Activated CD4-positive, CD25-positive, alpha-beta regulatory T cell treated with anti-CD3 and anti-CD28 coated beads, Interleukin-2, amount 50 U/mL, for 24 hours (primary cell): ENCODE results near the gene WFDC12.

Source experiments
- ATAC-seq, 2 donors: fragments of 150-1000 bp; cut with Tn5 transposase; one replicate each; pipeline ENCODE4 v1.10.0; 2021; ENCODE audit warnings: mild to moderate bottlenecking in 1 of 2, moderate library complexity in 1 of 2

WFDC12 gene

DNA sequence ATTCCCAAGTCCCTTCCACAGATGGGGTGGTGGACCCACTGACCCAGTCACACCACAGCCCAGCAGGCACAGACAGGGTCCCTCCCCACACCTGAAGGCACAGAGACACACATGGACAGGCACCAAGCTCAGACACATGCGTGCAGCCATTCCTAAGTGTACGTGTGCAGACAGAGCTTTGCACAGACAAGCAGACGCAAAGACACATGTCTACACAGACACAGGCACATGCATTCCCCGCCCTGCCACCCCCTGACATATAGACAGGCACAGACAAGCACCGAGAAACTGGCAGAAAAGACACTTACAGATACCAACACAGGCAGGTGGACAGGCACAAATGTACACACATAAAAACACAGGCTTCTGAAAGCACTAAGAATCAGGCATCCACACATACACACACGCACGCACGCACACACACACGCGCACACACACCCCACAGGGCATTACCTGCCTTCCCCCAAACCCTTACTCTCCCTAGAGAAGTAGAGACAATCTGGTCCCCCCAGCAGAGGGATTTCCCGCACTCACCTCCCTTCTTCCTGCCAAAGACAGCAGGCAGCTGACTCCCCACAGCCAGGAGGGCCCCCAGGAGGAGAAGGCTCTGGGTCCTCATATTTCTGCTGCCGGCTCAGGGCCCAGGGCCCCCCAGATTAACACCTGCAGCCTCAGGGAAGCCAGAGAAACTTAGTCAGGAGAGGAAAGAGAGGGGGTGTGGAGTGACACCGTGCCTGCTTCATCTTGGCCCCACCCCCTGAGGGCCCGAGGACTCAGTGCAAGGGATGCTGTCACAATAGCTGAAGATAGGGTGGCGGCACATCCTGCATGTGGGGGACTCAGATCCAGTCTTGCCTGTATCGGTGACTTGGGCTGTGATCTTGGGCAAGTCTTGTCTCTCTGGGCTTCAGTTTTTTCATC is 9.5 kb downstream of the WFDC12 start, which contains the start of gene WFDC5:
Gene WFDC5, minus strand, starts transcription at position 710 of the 921 bp plus-strand sequence. Its CDS starts 91 bp downstream, at position 619.
- ATAC-seq = peak; percentile 39 to 46

DNA sequence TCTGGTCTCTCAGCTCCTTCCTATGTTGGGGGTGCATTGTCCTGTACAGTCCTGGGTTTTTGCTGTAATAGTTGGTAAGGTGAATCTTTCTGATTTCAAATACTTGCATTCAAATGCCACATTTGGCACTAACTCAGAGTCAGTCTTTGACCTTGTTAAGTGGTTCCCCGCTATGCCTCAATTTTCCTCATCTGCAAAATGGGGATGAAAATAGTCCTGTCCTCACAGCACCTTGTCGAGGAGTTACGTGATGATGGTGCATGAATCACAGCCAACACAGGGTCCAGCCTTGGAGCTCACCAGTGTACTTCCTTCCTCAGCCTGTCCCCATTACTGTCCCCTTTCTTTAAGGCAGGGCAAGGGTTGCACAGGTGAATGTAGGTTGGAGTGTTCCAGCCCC is 10.4 kb downstream of the WFDC12 start:
- no peak for ATAC-seq

DNA sequence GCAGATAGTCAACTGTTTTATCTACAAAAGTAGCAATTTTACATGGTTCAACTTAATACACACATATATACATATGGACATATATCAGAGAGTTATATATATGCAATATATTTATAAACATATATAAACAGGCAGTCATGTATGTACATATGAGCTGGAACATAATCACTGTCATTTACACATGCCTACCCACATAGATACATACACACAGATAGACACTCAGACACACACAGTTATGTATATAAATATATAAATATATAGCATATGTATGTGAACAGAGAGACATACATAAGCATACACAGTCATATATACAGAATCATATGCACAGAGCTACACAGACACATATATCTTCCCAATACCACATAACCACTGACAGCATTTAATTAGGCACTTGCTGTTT is 11.5 kb downstream of the WFDC12 start:
- ATAC-seq = no peak

DNA sequence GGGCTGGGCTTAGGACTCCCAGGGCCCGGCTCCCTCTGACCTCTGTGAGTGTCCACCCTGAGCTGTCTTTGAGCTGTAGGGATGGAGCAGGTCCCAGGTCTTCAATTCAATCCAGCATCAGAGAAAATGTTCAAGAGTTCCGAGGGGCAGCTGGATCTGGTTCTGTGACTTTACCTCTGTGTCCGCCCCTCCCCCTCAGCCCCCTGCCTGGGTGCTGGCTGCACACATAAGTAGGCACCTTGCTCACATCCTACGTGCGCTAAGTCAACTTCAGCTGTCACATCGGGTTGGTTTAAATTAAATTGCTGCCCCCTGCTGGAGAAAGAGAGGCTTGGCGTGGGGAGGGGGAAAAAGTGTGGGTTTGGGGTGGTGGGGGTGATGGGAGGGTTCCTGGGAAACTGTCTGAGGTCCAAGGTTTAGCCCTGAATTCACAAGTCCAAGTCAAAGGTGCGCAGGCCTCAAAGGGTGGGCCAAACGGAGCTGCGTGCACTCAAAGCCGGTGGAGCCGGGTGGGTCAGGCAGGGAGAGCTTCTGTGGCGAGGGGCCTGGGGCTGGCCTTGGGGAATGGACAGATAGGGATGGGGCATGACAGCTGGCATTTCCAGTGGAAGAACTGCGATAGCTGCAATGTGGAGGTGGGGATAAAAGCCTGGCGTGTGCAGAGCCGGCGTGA is 12.3 kb downstream of the WFDC12 start:
- ATAC-seq = no peak

DNA sequence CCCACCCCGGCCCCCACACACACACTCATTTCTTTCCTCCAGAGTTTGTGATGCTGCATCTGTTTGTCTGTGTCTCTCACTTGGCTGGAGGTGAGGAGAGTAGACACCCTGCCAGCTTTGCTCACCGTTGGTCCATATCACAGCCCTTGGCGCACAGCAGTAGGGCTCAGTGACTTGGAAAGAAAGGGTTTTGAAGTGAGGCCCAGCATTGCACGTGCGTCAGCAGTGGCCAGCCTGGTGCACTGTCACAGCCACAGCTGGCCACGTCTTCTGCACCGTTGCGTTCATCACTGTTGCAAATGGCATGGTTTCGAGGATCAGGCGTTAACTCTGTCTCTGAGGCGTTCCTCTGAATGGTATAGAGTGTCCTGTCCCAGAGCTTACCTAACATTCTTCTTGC is 13.0 kb downstream of the WFDC12 start:
- ATAC-seq = no peak

DNA sequence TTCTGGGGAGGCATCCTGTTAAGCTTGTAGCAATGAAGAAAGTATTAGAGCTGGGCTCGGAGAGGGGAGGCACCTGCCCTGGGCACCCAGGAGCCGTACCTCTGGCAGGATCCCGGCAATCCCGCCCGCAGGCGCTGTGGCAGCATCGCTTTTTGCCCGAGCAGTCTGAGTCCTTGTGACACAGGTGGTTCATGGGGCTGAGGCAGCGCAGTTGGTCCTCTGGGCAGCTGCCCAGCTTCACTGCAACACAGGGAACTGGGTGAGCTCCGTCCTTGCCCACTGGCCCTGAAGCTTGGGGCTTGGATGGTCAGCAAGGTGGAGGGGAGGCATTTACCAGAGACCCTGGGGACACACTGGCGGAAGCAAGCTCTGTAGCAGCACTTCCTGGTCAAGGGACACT is 14.0 kb downstream of the WFDC12 start:
- ATAC-seq = no peak

DNA sequence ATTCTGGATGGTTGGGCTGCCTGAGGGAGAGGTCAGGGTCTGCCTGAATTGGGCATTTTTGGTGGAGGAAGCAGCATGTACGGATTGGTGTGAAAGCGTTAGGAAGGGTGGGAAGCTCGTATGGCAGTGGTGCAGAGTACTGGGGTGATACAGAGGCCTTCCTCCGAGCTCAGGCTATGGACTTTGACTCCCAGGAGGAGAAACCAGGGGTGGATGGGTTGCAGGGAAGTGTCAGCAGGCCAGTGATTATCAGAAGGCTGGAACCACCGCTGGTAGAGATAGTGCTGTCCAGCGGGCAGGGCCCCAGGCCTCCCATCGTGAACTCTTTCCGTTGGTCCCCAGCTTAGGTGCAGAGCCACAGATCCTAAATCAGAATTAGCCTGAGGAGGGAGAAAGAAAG is 14.6 kb downstream of the WFDC12 start:
- no peak for ATAC-seq

DNA sequence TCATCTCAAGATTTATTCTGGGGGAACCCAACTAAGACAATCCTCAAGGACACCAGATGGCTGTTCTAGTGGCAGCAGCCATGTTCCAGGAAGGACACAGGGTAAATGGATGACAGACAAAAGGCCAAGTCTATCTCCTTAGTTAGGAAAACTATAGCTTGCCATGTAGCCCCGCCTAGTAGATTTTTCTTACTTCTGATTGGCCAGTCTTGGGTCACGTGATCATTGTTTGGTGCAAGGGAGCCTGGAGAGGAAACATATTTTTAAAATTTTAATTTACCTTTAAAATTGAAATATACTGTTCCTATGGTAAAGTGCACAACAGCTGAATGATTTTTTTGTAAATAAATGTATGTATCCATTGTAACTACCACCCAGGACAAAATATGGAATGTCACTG is 18.9 kb downstream of the WFDC12 start:
- no peak for ATAC-seq

DNA sequence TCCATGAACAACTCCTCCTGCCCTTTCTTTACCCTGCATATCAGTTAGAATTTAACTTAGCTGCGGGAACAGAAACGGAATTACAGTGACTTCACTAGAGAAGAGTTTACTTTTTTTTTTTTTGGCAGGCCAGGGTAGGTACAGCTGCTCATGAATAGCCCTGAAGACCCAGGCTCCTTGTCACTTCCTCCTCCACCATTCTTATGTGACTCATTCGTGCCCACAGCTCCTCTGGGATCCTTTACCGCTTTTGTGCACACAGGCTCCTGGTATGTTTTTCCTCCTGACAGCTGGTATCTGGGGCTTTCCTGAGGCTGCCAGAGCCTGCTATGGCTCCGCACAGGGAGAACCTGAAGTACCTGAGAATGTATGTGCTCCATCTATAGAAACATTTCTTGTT is 19.5 kb downstream of the WFDC12 start:
- ATAC-seq = no peak

DNA sequence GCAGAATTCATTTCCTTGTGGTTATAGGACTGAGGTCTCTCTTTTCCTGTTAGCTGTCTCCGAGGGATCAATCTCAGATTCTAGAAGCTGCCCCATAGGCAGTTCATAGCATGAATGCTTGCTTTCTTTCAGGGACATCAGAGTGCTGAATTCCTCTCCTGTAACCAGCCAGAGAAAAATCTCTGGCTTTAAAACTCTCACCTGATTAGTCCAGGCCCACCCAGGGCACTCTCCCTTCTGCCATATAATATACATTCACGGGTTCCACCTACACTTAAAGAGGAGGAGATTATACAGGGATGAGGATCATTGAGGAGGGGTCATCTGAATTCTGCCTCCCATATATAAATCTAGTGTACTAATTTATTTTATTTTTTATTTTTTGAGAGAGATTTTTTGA is 21.2 kb downstream of the WFDC12 start:
- no peak for ATAC-seq

DNA sequence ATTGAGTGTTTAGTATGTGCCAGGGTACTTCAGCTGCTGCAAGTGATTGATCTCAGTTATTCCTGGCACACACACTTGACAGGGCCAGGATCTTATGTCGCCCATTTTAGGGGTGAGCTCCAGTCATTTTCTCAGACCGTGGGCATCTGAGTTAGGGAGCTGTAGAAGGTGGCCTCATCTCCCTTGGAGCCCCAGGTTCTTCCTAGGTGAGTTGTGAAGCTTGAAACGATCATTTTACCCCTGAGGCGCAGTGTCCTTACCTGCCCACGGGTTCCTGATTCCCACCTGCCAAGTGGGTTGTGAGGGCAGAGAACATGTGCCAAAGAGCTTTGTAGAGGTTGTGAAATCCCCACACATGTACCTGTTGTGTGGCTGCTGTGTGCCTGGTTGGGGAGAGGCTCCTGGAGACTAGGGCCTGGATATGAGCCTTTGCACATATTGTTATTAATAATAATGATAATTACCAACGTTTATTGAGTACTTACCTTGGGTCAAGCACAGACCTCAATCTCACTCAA is 22.9 kb downstream of the WFDC12 start:
- ATAC-seq = no peak

DNA sequence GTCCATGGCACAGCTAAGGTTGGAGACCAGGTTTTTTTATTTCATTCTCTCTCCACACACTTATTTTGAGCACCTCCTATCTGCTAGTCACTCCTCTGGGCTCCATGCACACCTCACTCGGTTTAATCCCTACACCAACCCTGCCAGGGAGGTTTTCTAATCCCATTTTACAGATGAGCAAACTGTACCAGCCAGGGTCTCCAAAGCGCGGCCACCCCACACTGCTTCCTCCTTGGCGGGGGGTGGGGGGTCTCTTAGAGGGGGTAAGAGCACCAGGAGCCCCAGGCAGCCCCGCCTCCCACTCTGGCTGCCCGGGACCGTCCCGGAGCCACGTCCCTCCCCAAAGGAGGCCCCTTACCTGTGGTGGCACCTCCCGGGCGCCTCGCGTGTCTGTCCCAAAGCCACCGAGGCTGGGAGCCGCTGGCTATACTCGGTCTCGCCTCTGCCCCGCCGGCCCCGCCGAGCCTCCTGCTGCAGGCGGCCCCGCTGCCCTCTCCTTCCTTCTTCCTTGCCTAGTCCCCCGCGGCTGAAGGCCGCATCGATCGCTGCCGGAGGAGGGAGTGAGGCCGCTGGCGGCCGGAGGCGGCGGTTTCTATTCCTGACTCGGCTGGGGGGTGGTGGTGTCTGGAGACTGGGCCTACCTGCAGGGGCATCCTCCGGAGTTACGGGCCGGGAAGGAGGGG is 23.6 kb downstream of the WFDC12 start, which contains the start of gene KCNS1:
Gene KCNS1, minus strand, starts transcription at position 565 of the 683 bp plus-strand sequence. CDS start 1,891 bp downstream, outside the sequence.
- ATAC-seq = no peak

DNA sequence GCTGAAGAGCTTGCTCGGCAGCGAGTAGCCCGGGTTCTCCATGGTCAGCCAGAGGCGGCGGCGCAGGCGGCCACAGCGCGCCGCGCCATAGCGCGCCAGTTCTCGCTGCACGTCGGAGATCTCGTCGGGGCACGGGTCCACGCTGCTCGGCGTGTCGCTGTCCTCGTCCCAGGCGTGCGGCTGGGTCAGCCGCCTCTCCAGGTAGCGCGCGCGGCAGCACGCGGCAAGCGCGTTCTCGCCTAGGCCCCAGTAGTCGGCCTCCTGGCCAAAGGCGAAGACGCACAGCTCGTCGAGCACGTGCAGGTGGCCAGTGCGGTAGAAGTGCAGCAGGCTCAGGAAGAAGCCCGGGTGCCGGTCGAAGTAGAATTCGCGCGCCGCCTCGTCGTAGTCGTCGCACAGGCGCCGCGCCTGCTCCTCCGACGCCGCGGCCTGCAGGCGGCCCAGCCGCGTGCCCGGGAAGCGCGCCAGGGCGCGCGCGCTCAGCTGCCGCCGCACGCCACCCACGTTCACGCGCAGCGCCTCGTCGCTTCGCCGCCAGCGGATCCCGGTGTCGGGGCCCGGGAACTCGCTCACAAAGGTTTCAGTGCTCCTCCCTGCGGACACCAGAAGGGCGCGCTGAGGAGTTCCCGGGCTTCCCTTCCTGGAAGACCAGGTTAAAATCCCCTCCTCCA is 26.0 kb downstream of the WFDC12 start:
- peak in 1 of 2 donors; percentile 12 for ATAC-seq

DNA sequence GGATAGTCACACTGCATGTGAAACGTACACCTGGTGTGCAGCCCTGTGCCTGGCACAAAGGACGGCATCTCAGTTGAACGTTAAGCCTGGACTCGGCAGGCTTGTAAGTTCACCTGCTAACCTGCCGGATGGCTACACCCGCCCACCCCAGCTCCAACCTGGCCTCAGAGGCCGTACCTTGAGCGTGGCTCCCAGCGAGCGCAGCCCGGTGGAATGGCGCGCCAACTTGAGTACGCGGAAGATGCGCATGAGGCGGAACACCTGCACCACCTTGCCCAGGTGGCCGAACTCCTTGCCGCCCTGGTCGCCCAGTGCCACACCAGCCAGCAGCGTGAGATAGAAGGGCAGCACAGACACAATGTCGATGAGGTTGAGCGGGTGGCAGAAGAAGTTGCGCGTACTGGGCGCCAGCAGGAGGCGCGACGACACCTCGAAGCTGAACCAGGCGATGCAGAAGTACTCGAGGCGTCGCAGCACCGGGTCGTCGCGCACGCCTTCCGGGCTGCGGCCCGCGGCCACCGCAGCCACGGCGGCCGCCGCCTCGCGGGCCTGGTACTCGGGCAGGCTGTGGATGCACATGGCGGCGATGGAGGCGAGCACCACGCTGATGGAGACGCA is 26.7 kb downstream of the WFDC12 start:
- ATAC-seq = peak; percentile 29 to 41

DNA sequence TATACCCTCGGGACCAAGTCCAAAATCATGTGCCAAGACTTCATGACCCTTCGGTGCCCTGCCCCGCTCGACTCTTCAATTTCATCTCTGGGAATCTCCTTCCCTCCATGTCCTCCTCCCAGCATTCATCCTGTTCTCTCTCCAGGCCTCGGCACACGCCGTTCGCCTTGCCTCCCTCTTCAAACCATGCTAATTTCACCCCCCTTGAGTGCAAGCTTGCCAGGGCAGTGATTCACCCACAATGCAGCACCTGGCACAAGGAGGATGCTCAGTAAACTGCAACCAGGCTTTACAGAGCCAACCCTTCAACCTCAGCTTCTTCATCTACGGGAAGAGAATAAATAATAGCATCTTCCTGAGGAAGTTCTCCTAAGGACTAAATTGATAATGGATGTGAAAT is 27.5 kb downstream of the WFDC12 start:
- no peak for ATAC-seq

DNA sequence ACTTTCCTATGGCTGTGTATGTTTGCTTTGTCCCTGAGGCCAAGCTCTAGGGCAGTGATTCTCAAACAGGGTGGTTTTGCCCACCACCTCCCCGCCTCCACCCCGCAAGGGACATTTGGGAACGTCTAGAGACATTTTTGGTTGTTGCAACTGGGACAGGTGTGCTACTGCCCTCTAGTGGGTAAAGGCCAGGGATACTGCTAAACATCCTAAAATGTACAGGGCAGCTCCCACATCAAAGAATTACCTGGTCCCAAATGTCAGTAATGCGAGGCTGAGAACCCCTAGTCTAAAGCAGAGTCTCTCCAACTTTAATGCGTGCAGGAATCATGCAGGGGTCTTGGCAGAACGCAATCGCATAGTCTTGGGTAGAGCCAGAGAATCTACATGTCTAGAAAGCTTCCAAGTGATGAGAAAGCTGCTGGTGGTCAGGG is 28.4 kb downstream of the WFDC12 start:
- ATAC-seq = peak; percentile 51

DNA sequence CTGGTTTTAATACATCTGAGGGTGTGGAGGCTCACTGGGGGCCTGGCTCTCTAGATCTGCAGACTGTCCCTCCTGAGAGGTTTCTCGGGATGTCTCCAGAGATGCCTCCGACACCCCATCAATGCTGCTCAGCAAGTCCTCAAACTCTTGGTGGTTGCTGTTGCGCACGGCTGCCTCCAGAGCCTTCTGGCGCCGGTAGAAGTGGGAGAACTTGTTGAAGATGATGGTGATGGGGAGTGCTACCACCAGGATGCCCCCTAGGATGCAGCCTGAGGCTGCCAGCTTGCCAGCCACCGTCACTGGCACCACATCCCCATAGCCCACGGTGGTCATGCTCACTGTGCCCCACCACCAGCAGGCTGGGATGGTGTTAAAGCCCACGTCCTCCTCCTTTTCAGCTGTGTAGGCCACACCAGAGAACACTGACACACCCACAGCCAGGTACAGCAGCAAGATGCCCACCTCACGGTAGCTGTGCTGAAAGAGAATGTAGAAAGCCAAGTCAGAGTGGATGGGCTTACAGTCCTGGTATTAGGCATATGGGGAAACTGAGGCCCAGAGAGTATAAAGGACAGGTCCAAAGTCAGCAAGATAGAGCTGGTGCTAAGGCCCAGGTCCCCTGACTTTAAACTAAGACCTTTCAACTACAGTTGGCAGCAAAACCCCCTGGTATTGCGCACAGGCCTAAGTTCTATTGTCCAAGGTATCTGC is 29.2 kb downstream of the WFDC12 start:
- ATAC-seq = no peak

DNA sequence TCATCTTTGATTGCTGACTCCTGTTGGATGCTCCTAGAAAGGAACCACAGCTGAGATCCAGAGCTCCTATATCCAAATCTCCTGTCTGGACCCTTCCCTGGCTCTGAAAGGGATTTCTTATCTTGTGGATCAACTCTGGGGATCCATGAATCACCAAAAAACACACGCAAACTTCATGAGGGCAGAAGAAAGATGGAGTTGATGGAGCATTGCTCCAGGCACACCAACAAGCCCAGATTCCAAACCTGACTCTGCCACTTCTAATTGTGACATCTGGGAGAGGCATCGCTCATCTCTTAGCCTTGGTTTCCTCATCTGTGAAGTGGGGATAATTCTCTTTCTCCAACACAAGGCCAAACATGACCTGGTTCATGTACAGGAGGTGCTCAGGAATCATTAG is 30.1 kb downstream of the WFDC12 start:
- no peak for ATAC-seq

DNA sequence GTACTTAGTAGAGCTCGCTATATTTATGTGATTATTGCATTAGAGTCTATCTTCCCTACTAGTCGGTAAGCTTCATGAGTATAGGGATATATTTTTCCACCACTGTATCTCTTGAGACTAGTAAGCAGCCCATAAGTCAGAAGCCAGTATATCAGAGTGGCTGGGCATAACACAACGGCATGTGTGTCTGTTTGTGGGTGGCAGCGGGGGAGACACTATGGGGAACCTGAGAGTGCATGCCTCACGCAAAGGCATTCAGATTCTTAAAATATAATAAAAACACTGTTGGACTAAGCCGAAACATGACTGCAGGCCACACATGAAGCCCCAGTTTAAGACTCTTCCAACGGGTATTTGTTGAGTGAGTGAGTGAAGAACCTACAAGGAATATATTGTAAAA is 31.4 kb downstream of the WFDC12 start:
- no peak for ATAC-seq

DNA sequence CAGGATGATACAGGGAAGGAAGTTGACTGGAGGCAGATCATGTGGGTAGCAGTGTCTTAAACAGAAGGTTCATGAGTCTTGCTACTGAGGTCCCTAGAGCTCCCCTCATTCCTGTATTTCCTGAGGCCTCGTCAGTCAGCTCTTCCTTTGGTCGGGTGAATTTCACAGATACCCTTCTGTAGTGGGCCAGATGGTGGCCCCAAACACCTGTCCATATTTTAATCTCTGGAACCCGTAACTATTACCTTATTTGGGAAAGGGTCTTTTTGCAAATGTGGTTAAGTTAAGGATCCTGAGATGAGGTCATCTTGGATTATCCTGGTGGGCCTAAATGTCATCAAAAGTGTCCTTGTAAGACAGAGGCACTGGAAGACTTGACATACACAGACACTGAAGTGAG is 32.9 kb downstream of the WFDC12 start:
- no peak for ATAC-seq

DNA sequence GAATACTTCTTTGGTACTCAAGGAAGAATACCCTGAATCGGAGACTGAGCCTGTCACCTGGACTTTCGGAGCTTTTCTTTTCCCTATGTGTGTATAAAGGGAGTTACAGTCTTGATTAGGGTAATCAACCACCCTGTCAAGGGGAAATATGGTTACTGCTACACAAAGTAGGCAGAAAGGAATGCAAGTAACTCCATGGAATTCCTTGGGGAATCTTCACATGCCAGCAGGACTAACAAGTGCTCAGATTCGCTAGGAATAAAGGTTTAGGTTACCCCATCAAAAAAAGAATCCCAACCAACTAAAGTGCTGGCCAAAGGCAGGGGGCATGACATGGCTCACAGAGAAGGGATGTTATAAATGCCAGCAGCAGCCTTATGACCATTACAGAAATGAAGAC is 33.8 kb downstream of the WFDC12 start:
- no peak for ATAC-seq
